ENCODE results near the gene ETV5. TPM values are rescaled to one million over a fixed set of nuclear protein-coding genes. Genes with fewer than 3 reads are reported as not detected.

ETV5 gene
- total and polyA plus RNA-seq, 2 donors (not counting 1 experiment from before 2014, with no cell fraction given) = 0.12 to 0.74 TPM

DNA sequence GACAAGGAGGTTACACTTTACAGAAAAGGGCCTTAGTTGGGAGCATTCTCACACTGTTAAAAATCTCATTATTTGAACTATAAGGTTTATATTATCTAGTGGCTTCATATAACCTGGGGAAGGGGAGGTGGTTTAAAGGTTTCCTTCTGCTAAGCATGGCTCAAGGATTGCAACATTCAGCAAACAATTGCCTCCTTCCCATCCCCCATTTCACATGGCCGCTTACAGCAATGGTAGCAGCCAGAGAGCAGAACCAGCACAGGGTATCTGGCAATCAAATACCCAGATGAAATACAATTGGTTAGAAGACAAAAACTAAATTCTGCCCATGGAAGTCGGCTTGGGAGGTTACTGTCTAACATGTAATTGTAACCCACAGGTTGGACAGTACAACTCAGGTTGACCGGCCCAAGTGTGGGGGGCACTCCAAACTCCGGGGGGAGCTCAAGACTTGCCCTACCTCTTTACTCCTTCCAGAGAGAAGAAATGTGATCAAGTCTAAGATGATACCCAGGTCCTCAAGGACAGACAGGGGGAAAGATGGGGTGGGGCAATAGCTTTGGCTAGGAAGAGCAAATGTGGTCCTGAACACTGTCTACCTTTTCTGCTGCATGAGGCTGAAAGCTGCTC is 15.5 kb downstream of the ETV5 start:
- H3K9me3 ChIP-seq (ENCODE audit: control extremely low read depth in 1 of 3, control insufficient read depth in 2 of 3, insufficient read depth in 1 of 3, low read length in 2 of 3) = no peaks in the 10 kb centered on the region
- H2AFZ ChIP-seq (ENCODE audit: insufficient read depth, low read depth, low read length, poor library complexity, severe bottlenecking) = no peak overlapping the region
- Mint-ChIP-seq H3K4me1 (peaks cover 4% of the 10 kb centered on the region), H3K4me3 (no peak overlapping the region), H3K27me3 (peaks cover 21% of the 10 kb centered on the region), H3K9me3 (ENCODE audit: insufficient read depth) (no peaks in the 10 kb centered on the region), H3K27ac (no peak overlapping the region)
- H4K20me1 ChIP-seq (ENCODE audit: control insufficient read depth, insufficient read depth, low read length, poor library complexity, severe bottlenecking) = no peaks in the 10 kb centered on the region
- no peak for ATAC-seq (ENCODE audit: low read depth)
- TF ChIP-seq, protein P1, sequence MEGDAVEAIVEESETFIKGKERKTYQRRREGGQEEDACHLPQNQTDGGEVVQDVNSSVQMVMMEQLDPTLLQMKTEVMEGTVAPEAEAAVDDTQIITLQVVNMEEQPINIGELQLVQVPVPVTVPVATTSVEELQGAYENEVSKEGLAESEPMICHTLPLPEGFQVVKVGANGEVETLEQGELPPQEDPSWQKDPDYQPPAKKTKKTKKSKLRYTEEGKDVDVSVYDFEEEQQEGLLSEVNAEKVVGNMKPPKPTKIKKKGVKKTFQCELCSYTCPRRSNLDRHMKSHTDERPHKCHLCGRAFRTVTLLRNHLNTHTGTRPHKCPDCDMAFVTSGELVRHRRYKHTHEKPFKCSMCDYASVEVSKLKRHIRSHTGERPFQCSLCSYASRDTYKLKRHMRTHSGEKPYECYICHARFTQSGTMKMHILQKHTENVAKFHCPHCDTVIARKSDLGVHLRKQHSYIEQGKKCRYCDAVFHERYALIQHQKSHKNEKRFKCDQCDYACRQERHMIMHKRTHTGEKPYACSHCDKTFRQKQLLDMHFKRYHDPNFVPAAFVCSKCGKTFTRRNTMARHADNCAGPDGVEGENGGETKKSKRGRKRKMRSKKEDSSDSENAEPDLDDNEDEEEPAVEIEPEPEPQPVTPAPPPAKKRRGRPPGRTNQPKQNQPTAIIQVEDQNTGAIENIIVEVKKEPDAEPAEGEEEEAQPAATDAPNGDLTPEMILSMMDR (IDR thresholded peaks at IDR 0.05) = no peak
- TF ChIP-seq EZH2 (IDR thresholded peaks at IDR 0.05; ENCODE audit: borderline replicate concordance, insufficient read depth, low read depth, low read length, poor library complexity, severe bottlenecking) = no peak
- peaks cover 6 to 9% of the 10 kb centered on the region in 2 donors for H3K4me1 ChIP-seq (ENCODE audit: control insufficient read depth in 2 of 2, insufficient read depth in 2 of 2, low read length in 2 of 2)
- POLR2A ChIA-PET = no interaction called here
- no peaks in the 10 kb centered on the region for H3K36me3 ChIP-seq (replicated peaks in 1 of 2; ENCODE audit: control extremely low read depth in 1 of 2, control insufficient read depth in 1 of 2, extremely low read depth in 1 of 2, insufficient read depth in 2 of 2, low read length in 1 of 2)
- H3K27ac ChIP-seq (ENCODE audit: low read length in 2 of 2) = no peak overlapping the region
- H3K9ac ChIP-seq (ENCODE audit: low read length) = no peak overlapping the region
- CTCF ChIA-PET = interaction anchor here (0.6 to 3.3 kb wide), 3 partner anchors 150 to 522 kb away, joined by 3 to 18 read pairs (median 3); no protein-coding TSS in a partner anchor
- no peak for DNase-seq
- no peaks in the 10 kb centered on the region for H3K79me2 ChIP-seq (ENCODE audit: control insufficient read depth, insufficient read depth, low read length)
- 93% methylated on average over 2 of the region's 4 CpGs for WGBS (ENCODE audit: insufficient coverage)
- H3K4me2 ChIP-seq (replicated peaks; ENCODE audit: low read depth, low read length, poor library complexity, severe bottlenecking) = no peak overlapping the region
- H3K4me3 ChIP-seq (ENCODE audit: control extremely low read depth in 1 of 5, extremely low read depth in 1 of 5, insufficient read depth in 1 of 5, low read depth in 2 of 5, low read length in 4 of 5) = no peak overlapping the region
- intact Hi-C loops (cut with micrococcal nuclease) = loop anchor here (1.0 kb wide), 1 partner anchor 447 kb away; no protein-coding TSS in a partner anchor
- peaks cover 0 to 23% (median 7%) of the 10 kb centered on the region in 4 experiments for H3K27me3 ChIP-seq (replicated peaks in 1 of 4; ENCODE audit: control extremely low read depth in 1 of 4, control insufficient read depth in 3 of 4, insufficient read depth in 4 of 4, low read length in 3 of 4)

DNA sequence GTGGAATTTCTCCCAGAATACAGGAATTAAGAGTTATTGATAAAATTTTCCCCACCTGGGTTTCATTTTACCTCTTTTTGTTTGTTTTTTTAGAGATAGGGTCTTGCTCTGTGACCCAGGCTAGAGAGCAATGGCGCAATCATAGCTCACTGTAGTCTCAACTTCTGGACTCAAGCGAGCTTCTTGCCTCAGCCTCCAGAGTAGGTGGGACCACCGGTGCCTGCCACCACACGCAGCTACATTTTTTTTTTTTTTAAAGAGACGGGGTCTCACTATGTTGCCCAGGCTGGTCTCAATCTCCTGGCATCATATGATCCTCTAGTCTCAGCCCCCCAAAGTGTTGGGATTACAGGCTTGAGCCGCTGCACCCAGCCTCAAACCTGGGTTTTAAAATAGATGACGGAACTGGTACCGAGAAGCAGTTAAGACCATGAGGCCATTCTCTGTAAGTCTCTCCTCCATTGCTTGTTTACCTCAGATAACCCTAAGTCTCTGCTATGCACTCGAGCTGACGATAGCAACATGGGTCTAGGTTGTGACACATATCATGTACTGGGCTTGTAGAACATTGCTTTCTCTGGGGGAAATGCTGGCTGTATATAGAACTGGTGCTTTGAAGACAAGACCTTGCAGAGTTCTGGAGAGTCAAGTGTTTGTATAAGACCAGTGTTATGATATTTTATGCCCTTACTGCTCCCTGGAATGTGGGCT is 16.4 kb downstream of the ETV5 start:
- no peak overlapping the region for H2AFZ ChIP-seq (ENCODE audit: insufficient read depth, low read depth, low read length, poor library complexity, severe bottlenecking)
- no peak overlapping the region for H3K9ac ChIP-seq (ENCODE audit: low read length)
- H3K79me2 ChIP-seq (ENCODE audit: control insufficient read depth, insufficient read depth, low read length) = no peaks in the 10 kb centered on the region
- WGBS (ENCODE audit: insufficient coverage) = 95% methylated on average over 6 of the region's 10 CpGs
- H3K36me3 ChIP-seq (replicated peaks in 1 of 2; ENCODE audit: control extremely low read depth in 1 of 2, control insufficient read depth in 1 of 2, extremely low read depth in 1 of 2, insufficient read depth in 2 of 2, low read length in 1 of 2) = no peaks in the 10 kb centered on the region
- ChIA-PET POLR2A (no interaction called here), CTCF (interaction anchor here (0.7 to 3.3 kb wide), 3 partner anchors 12 to 447 kb away, joined by 3 to 18 read pairs (median 4); no protein-coding TSS in a partner anchor)
- Mint-ChIP-seq H3K4me1 (no peaks in the 10 kb centered on the region), H3K9me3 (ENCODE audit: insufficient read depth) (no peaks in the 10 kb centered on the region), H3K4me3 (no peak overlapping the region), H3K27me3 (peaks cover 15% of the 10 kb centered on the region), H3K27ac (no peak overlapping the region)
- H3K4me1 ChIP-seq (ENCODE audit: control insufficient read depth in 2 of 2, insufficient read depth in 2 of 2, low read length in 2 of 2) = peaks cover under 1 to 2% of the 10 kb centered on the region in 2 donors
- no peak overlapping the region for H3K4me3 ChIP-seq (ENCODE audit: control extremely low read depth in 1 of 5, extremely low read depth in 1 of 5, insufficient read depth in 1 of 5, low read depth in 2 of 5, low read length in 4 of 5)
- H4K20me1 ChIP-seq (ENCODE audit: control insufficient read depth, insufficient read depth, low read length, poor library complexity, severe bottlenecking) = no peaks in the 10 kb centered on the region
- DNase-seq (no peak), ATAC-seq (ENCODE audit: low read depth) (no peak)
- H3K9me3 ChIP-seq (ENCODE audit: control extremely low read depth in 1 of 3, control insufficient read depth in 2 of 3, insufficient read depth in 1 of 3, low read length in 2 of 3) = no peaks in the 10 kb centered on the region
- peaks cover 0 to 14% (median 3%) of the 10 kb centered on the region in 4 experiments for H3K27me3 ChIP-seq (replicated peaks in 1 of 4; ENCODE audit: control extremely low read depth in 1 of 4, control insufficient read depth in 3 of 4, insufficient read depth in 4 of 4, low read length in 3 of 4)
- no peak for TF ChIP-seq EZH2 (IDR thresholded peaks at IDR 0.05; ENCODE audit: borderline replicate concordance, insufficient read depth, low read depth, low read length, poor library complexity, severe bottlenecking)
- TF ChIP-seq, protein P1 (IDR thresholded peaks at IDR 0.05) = no peak
- H3K27ac ChIP-seq (ENCODE audit: low read length in 2 of 2) = no peak overlapping the region
- intact Hi-C loops (cut with micrococcal nuclease) = loop anchor here (1.0 kb wide), 1 partner anchor 448 kb away; no protein-coding TSS in a partner anchor
- no peak overlapping the region for H3K4me2 ChIP-seq (replicated peaks; ENCODE audit: low read depth, low read length, poor library complexity, severe bottlenecking)
